Neural progenitor cell (in vitro differentiated cells): ENCODE measurements around the gene TOMM70. TPM values are rescaled to one million over a fixed set of nuclear protein-coding genes. Genes with fewer than 3 reads are reported as not detected.

ENCODE experiments used
- DNase-seq: peaks from one replicate; pipeline ENCODE4 v3.0.0-alpha.2; 2016; ENCODE audit warnings: low spot score
- H2AFZ ChIP-seq: fragments of 200-600 bp; sonication (generic); replicated peaks from 2 replicates; pipeline ENCODE4 v1.6.1; 2016; ENCODE audit warnings: antibody characterized with exemption
- H3F3A ChIP-seq: fragments of 200-600 bp; sonication (generic); 2 replicates; pipeline ENCODE4 v1.6.1; 2016; ENCODE audit warnings: antibody characterized with exemption, low read depth
- H3K27ac ChIP-seq: fragments of 200-600 bp; sonication (generic); 2 replicates; pipeline ENCODE4 v1.5.1; 2016; ENCODE audit warnings: mild to moderate bottlenecking
- H3K27me3 ChIP-seq: fragments of 200-600 bp; sonication (generic); 2 replicates; pipeline ENCODE4 v1.6.1; 2016; ENCODE audit warnings: mild to moderate bottlenecking, moderate library complexity
- H3K36me3 ChIP-seq: fragments of 200-600 bp; sonication (generic); 2 replicates; pipeline ENCODE4 v1.5.1; 2016
- H3K4me1 ChIP-seq: fragments of 200-600 bp; sonication (generic); 2 replicates; pipeline ENCODE4 v1.6.1; 2016; ENCODE audit warnings: mixed run types
- H3K4me2 ChIP-seq: fragments of 200-600 bp; sonication (generic); 2 replicates; pipeline ENCODE4 v1.6.1; 2016
- H3K4me3 ChIP-seq: fragments of 200-600 bp; sonication (generic); 2 replicates; pipeline ENCODE4 v1.5.1; 2016
- H3K79me2 ChIP-seq: fragments of 200-600 bp; sonication (generic); 2 replicates; pipeline ENCODE4 v1.6.1; 2016; ENCODE audit warnings: low read depth
- H3K9ac ChIP-seq: fragments of 200-600 bp; sonication (generic); 2 replicates; pipeline ENCODE4 v1.6.1; 2016
- H3K9me3 ChIP-seq: fragments of 200-600 bp; sonication (generic); 2 replicates; pipeline ENCODE4 v1.5.1; 2016; ENCODE audit warnings: low read depth
- H4K20me1 ChIP-seq: fragments of 200-600 bp; sonication (generic); 2 replicates; pipeline ENCODE4 v1.6.1; 2016; ENCODE audit warnings: low read depth
- H3K27ac Mint-ChIP-seq: 3 replicates; pipeline ENCODE4 v1.8.0; 2021; ENCODE audit warnings: mixed read lengths
- H3K27me3 Mint-ChIP-seq: 2 replicates; pipeline ENCODE4 v1.8.0; 2022; ENCODE audit warnings: low read depth, mild to moderate bottlenecking, inconsistent platforms, moderate library complexity, mixed read lengths; ENCODE audit not compliant: insufficient read depth
- H3K36me3 Mint-ChIP-seq: 3 replicates; pipeline ENCODE4 v1.8.0; 2021; ENCODE audit warnings: mixed read lengths
- H3K4me1 Mint-ChIP-seq: 3 replicates; pipeline ENCODE4 v1.8.0; 2021; ENCODE audit warnings: mixed read lengths
- H3K4me3 Mint-ChIP-seq: 3 replicates; pipeline ENCODE4 v1.8.0; 2021; ENCODE audit warnings: mild to moderate bottlenecking, moderate library complexity, mixed read lengths
- H3K9me3 Mint-ChIP-seq: 3 replicates; pipeline ENCODE4 v1.8.0; 2020; ENCODE audit warnings: mixed read lengths
- EZH2 ChIP-seq: fragments of 200-600 bp; sonication (generic); IDR thresholded peaks from 2 replicates; pipeline ENCODE4 v1.6.1; 2017; ENCODE audit warnings: antibody characterized with exemption, mild to moderate bottlenecking, moderate library complexity
- EZH2phosphoT487 ChIP-seq: fragments of 200-600 bp; sonication (generic); IDR thresholded peaks from 2 replicates; pipeline ENCODE4 v1.6.1; 2017; ENCODE audit warnings: antibody characterized with exemption
- total RNA-seq: library from RNA; depleted of rRNA; stranded (reverse); fragments of >200 nt; gene quantifications from 2 replicates; pipeline ENCODE4 v1.2.3, GENCODE V29; 2015; ENCODE audit warnings: low replicate concordance
- TF ChIP-seq, protein P1 (sequence below): fragments of 200-600 bp; sonication (generic); IDR thresholded peaks from 2 replicates; pipeline ENCODE4 v1.5.1; 2017; ENCODE audit warnings: antibody characterized with exemption, mild to moderate bottlenecking

The TOMM70 gene
- total RNA-seq, 1 donor from 2014 or later, result 58.5 TPM

DNA sequence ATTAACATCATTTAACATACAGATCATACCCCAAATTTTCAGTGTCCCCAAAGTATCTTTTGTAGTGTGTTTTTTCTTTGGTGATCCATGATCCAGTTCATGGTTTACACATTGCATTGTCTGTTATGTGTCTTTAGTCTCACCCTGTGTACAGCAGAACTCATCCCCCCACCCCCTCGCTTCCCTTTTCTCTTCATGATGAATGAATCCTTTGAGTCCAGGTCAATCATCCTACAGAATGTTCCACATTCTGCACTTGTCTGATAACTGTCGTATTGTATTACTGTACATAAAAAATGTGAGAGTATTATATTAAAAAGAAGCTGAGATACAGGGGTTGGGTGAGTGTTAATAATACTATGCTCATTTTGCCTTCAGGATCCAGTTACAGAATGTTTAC, 80.9 kb downstream of the TOMM70 start:
- no peaks in the 10 kb centered on the region for H3K79me2 ChIP-seq
- Mint-ChIP-seq H3K4me3 (no peak overlapping the region), H3K27me3 (no peaks in the 10 kb centered on the region)

DNA sequence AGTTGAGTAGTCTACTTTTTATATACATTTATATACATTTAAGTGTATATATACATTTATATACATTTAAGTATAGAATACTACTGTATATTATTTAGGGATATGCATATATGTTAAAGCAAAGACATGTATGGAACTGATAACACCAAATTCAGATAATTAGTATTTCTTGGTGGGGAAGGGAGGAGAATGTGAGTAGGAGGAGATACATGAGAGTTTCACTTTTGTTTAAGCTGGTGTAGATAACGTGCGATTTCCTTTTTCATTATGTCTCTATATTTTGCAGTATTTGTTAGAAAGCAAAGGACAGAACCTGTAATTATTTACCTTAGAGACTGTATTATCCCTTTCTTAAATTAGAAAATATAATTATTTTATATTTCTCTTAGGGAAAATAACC, 83.0 kb downstream of the TOMM70 start:
- Histone ChIP-seq H3F3A (peaks cover 3% of the 10 kb centered on the region), H3K9ac (no peak overlapping the region), H3K36me3 (peaks cover 11% of the 10 kb centered on the region), H3K9me3 (no peaks in the 10 kb centered on the region), H3K27ac (no peak overlapping the region), H3K4me1 (no peaks in the 10 kb centered on the region), H3K27me3 (no peaks in the 10 kb centered on the region), H3K4me3 (no peak overlapping the region), H3K4me2 (no peak overlapping the region), H2AFZ (no peak overlapping the region), H4K20me1 (no peaks in the 10 kb centered on the region), H3K79me2 (no peaks in the 10 kb centered on the region)
- TF ChIP-seq, protein P1, sequence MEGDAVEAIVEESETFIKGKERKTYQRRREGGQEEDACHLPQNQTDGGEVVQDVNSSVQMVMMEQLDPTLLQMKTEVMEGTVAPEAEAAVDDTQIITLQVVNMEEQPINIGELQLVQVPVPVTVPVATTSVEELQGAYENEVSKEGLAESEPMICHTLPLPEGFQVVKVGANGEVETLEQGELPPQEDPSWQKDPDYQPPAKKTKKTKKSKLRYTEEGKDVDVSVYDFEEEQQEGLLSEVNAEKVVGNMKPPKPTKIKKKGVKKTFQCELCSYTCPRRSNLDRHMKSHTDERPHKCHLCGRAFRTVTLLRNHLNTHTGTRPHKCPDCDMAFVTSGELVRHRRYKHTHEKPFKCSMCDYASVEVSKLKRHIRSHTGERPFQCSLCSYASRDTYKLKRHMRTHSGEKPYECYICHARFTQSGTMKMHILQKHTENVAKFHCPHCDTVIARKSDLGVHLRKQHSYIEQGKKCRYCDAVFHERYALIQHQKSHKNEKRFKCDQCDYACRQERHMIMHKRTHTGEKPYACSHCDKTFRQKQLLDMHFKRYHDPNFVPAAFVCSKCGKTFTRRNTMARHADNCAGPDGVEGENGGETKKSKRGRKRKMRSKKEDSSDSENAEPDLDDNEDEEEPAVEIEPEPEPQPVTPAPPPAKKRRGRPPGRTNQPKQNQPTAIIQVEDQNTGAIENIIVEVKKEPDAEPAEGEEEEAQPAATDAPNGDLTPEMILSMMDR, result no peak
- TF ChIP-seq EZH2phosphoT487, result no peak
- no peak for TF ChIP-seq EZH2
- DNase-seq, result no peak
- Mint-ChIP-seq H3K36me3 (peaks cover 2% of the 10 kb centered on the region), H3K27ac (no peak overlapping the region), H3K4me1 (no peaks in the 10 kb centered on the region), H3K9me3 (no peaks in the 10 kb centered on the region), H3K27me3 (no peaks in the 10 kb centered on the region), H3K4me3 (no peak overlapping the region)

More for the DNA sequence above, 80.9 kb downstream of the TOMM70 start:
- no peaks in the 10 kb centered on the region for H3K9me3 ChIP-seq
- peaks cover 5% of the 10 kb centered on the region for H3K36me3 ChIP-seq
- H3K9ac ChIP-seq, result no peak overlapping the region
- no peak overlapping the region for H3K4me3 ChIP-seq
- H3K4me2 ChIP-seq, result no peak overlapping the region
- H3K27ac ChIP-seq, result no peak overlapping the region
- no peak for DNase-seq
- no peak for TF ChIP-seq EZH2
- no peak for TF ChIP-seq EZH2phosphoT487
- TF ChIP-seq, protein P1, result no peak
- Mint-ChIP-seq H3K36me3 (peaks cover 2% of the 10 kb centered on the region), H3K4me1 (no peaks in the 10 kb centered on the region), H3K9me3 (no peaks in the 10 kb centered on the region), H3K27ac (no peak overlapping the region)
- H3K4me1 ChIP-seq, result no peaks in the 10 kb centered on the region
- peaks cover 3% of the 10 kb centered on the region for H3F3A ChIP-seq
- H4K20me1 ChIP-seq, result no peaks in the 10 kb centered on the region
- H2AFZ ChIP-seq, result no peak overlapping the region
- H3K27me3 ChIP-seq, result no peaks in the 10 kb centered on the region

DNA sequence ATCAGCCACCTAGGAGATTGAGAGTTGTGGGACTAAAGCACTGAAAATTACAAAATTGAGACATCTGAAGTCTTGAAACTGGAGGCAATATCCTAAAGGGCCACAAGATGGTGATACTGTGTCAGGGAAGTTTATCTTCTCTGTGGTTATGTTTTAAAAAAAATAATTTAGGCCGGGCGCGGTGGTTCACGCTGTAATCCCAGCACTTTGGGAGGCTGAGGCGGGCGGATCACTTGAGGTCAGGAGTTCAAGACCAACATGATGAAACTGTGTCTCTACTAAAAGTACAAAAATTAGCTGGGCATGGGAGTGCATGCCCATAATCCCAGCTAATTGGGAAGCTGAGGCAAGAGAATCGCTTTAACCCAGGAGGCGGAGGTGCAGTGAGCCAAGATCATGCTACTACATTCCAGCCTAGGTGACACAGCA, 84.2 kb downstream of the TOMM70 start:
- Histone ChIP-seq H3K9me3 (no peaks in the 10 kb centered on the region), H3K27ac (no peak overlapping the region), H3K36me3 (peaks cover 11% of the 10 kb centered on the region), H3K79me2 (no peaks in the 10 kb centered on the region), H3K4me1 (no peaks in the 10 kb centered on the region), H4K20me1 (no peaks in the 10 kb centered on the region), H3F3A (peaks cover 3% of the 10 kb centered on the region), H3K27me3 (no peaks in the 10 kb centered on the region), H3K4me2 (no peak overlapping the region), H3K4me3 (no peak overlapping the region), H3K9ac (no peak overlapping the region), H2AFZ (no peak overlapping the region)
- peaks cover 3% of the 10 kb centered on the region for H3K4me1 Mint-ChIP-seq
- no peaks in the 10 kb centered on the region for H3K27me3 Mint-ChIP-seq
- H3K36me3 Mint-ChIP-seq, result peaks cover 2% of the 10 kb centered on the region
- DNase-seq, result peak; percentile 36
- no peak overlapping the region for H3K4me3 Mint-ChIP-seq
- no peak overlapping the region for H3K27ac Mint-ChIP-seq
- TF ChIP-seq, protein P1, result peak; percentile 65
- no peak for TF ChIP-seq EZH2phosphoT487
- no peaks in the 10 kb centered on the region for H3K9me3 Mint-ChIP-seq

Other genes with a start within 250 kb of the TOMM70 start
- gene TBC1D23, start 140.1 kb downstream of the TOMM70 start, total RNA-seq, result 32.1 and 50.1 TPM in 2 replicates
- gene NIT2, start 66.3 kb downstream of the TOMM70 start, total RNA-seq, result 18.6 and 33.1 TPM in 2 replicates
- 17.9 and 26.5 TPM in 2 replicates for gene LNP1, start 450 bp upstream of the TOMM70 start, total RNA-seq
- gene TMEM45A, start 91.5 kb upstream of the TOMM70 start, total RNA-seq, result 53.8 and 82.7 TPM in 2 replicates
- not detected in 2 replicates for gene ADGRG7, start 208.5 kb upstream of the TOMM70 start, total RNA-seq